GM19023 (cell line): ENCODE results near the gene SKIL.

Experiments used
- ATAC-seq: cut with Tn5 transposase; IDR thresholded peaks from one replicate; pipeline ENCODE4 v1.9.1; 2021; ENCODE audit warnings: mild to moderate bottlenecking, moderate library complexity; ENCODE audit not compliant: unreplicated experiment

The SKIL gene

GRCh38 chr3:170350515-170351413 is 6.8 kb upstream of the SKIL start:
- ATAC-seq, result peak; percentile 48

GRCh38 chr3:170352936-170353335 is 4.6 kb upstream of the SKIL start:
- no peak for ATAC-seq

GRCh38 chr3:170353485-170353884 is 4.0 kb upstream of the SKIL start:
- no peak for ATAC-seq

GRCh38 chr3:170354760-170355159 is 2.8 kb upstream of the SKIL start:
- ATAC-seq, result no peak

- peak; percentile 12 for ATAC-seq
These were observed 1.5 kb upstream of the SKIL start for GRCh38 chr3:170355738-170356595.

- ATAC-seq, result peak; percentile 44
These were observed 829 bp upstream of the SKIL start for GRCh38 chr3:170356596-170357175.

- peak; percentile 11 for ATAC-seq
These were observed 811 bp downstream of the SKIL start for GRCh38 chr3:170358042-170359010.

GRCh38 chr3:170359178-170359704 is 1.7 kb downstream of the SKIL start:
- ATAC-seq, result no peak

GRCh38 chr3:170360466-170360865 is 3.0 kb downstream of the SKIL start:
- no peak for ATAC-seq

GRCh38 chr3:170360916-170361315 is 3.4 kb downstream of the SKIL start:
- ATAC-seq, result no peak

- no peak for ATAC-seq
These were observed 4.2 kb downstream of the SKIL start for GRCh38 chr3:170361711-170362110.

GRCh38 chr3:170363471-170363994 is 6.0 kb downstream of the SKIL start:
- ATAC-seq, result no peak

- no peak for ATAC-seq
These were observed 7.5 kb downstream of the SKIL start for GRCh38 chr3:170364965-170365364.

GRCh38 chr3:170367797-170368196 is 10.3 kb downstream of the SKIL start:
- ATAC-seq, result no peak

- no peak for ATAC-seq
These were observed 11.4 kb downstream of the SKIL start for GRCh38 chr3:170368921-170369320.

GRCh38 chr3:170372190-170372879 is 14.8 kb downstream of the SKIL start:
- no peak for ATAC-seq

- no peak for ATAC-seq
These were observed 26.1 kb downstream of the SKIL start for GRCh38 chr3:170383567-170383966.

GRCh38 chr3:170386468-170386867 is 29.0 kb downstream of the SKIL start:
- no peak for ATAC-seq

- ATAC-seq, result no peak
These were observed 30.4 kb downstream of the SKIL start for GRCh38 chr3:170387950-170388349.
